ENCODE data around the gene CASK. TPM values are rescaled to one million over a fixed set of nuclear protein-coding genes. Genes with fewer than 3 reads are reported as not detected.

Gene CASK
- total and polyA plus RNA-seq, 4 donors: 3.6 to 14.8 (median 6.2) TPM

DNA sequence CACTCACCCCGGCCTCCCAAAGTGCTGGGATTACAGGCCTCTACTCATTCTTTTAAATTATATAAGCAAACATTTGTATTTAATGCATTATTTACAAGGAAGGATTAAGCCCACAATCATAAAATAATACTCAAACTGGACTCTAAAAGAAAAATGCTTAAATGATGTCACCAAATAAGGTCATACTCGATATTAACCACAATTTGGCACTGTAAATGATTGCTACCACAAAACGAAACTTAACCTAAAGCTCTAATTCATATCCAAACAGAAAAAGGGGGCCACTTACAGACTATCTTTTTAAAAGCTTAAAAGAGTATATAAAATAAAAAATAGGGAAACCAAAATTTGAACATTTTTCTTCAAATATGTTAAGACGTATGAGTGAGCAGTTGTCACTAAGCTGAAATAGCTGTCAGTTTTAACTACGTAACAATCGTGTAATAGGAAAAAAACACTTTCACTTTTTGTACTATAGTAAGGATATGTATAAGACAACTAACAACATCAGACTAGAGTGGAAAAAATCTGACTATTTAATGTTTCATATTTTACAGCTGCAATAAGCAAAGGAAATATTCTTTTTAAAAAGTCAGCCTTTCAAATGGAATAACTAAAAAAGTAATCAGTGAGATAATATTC lies 342.8 kb downstream of the CASK start:
- Histone ChIP-seq H3K27me3 (ENCODE audit: control insufficient read depth in 4 of 4, insufficient read depth in 4 of 4, low read length in 3 of 4) (peaks cover 0 to 2% (median 0%) of the 10 kb centered on the region in 4 donors), H3K27ac (ENCODE audit: low read depth in 1 of 2, low read length in 2 of 2) (no peak overlapping the region), H3K4me3 (ENCODE audit: low read depth in 1 of 3, low read length in 3 of 3) (no peak overlapping the region), H3K9me3 (ENCODE audit: control insufficient read depth in 4 of 4, low read length in 3 of 4) (no peaks in the 10 kb centered on the region), H3K9ac (ENCODE audit: low read depth in 1 of 2, low read length in 2 of 2) (no peak overlapping the region), H3K4me1 (ENCODE audit: control insufficient read depth in 4 of 4, insufficient read depth in 4 of 4, low read length in 3 of 4) (no peaks in the 10 kb centered on the region), H3K36me3 (ENCODE audit: control insufficient read depth in 4 of 4, insufficient read depth in 3 of 4, low read depth in 1 of 4, low read length in 3 of 4) (no peaks in the 10 kb centered on the region)
- DNase-seq (ENCODE audit: low spot score): no peak
- WGBS: 79% methylated on average over 6 of the region's 6 CpGs
- TF ChIP-seq EGR1 (IDR thresholded peaks at IDR 0.05; ENCODE audit: low read depth in 2 of 2) (no peak), FOXA1 (IDR thresholded peaks at IDR 0.05) (no peak), RXRA (IDR thresholded peaks at IDR 0.05) (no peak), FOXA2 (IDR thresholded peaks at IDR 0.05) (no peak), SP1 (IDR thresholded peaks at IDR 0.05) (no peak), GABPA (IDR thresholded peaks at IDR 0.05 in 1 of 2, conservative IDR thresholded peaks at IDR 0.05 in 1 of 2) (no peak), RAD21 (IDR thresholded peaks at IDR 0.05) (no peak), HNF4A (conservative IDR thresholded peaks at IDR 0.05) (no peak), NR2F2 (IDR thresholded peaks at IDR 0.05) (no peak), YY1 (IDR thresholded peaks at IDR 0.05) (no peak), TAF1 (conservative IDR thresholded peaks at IDR 0.05) (no peak)
- TF ChIP-seq, protein P1, sequence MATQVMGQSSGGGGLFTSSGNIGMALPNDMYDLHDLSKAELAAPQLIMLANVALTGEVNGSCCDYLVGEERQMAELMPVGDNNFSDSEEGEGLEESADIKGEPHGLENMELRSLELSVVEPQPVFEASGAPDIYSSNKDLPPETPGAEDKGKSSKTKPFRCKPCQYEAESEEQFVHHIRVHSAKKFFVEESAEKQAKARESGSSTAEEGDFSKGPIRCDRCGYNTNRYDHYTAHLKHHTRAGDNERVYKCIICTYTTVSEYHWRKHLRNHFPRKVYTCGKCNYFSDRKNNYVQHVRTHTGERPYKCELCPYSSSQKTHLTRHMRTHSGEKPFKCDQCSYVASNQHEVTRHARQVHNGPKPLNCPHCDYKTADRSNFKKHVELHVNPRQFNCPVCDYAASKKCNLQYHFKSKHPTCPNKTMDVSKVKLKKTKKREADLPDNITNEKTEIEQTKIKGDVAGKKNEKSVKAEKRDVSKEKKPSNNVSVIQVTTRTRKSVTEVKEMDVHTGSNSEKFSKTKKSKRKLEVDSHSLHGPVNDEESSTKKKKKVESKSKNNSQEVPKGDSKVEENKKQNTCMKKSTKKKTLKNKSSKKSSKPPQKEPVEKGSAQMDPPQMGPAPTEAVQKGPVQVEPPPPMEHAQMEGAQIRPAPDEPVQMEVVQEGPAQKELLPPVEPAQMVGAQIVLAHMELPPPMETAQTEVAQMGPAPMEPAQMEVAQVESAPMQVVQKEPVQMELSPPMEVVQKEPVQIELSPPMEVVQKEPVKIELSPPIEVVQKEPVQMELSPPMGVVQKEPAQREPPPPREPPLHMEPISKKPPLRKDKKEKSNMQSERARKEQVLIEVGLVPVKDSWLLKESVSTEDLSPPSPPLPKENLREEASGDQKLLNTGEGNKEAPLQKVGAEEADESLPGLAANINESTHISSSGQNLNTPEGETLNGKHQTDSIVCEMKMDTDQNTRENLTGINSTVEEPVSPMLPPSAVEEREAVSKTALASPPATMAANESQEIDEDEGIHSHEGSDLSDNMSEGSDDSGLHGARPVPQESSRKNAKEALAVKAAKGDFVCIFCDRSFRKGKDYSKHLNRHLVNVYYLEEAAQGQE (IDR thresholded peaks at IDR 0.05): no peak
- TF ChIP-seq, protein P2, sequence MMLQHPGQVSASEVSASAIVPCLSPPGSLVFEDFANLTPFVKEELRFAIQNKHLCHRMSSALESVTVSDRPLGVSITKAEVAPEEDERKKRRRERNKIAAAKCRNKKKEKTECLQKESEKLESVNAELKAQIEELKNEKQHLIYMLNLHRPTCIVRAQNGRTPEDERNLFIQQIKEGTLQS (IDR thresholded peaks at IDR 0.05): no peak
- TF ChIP-seq, protein P3, sequence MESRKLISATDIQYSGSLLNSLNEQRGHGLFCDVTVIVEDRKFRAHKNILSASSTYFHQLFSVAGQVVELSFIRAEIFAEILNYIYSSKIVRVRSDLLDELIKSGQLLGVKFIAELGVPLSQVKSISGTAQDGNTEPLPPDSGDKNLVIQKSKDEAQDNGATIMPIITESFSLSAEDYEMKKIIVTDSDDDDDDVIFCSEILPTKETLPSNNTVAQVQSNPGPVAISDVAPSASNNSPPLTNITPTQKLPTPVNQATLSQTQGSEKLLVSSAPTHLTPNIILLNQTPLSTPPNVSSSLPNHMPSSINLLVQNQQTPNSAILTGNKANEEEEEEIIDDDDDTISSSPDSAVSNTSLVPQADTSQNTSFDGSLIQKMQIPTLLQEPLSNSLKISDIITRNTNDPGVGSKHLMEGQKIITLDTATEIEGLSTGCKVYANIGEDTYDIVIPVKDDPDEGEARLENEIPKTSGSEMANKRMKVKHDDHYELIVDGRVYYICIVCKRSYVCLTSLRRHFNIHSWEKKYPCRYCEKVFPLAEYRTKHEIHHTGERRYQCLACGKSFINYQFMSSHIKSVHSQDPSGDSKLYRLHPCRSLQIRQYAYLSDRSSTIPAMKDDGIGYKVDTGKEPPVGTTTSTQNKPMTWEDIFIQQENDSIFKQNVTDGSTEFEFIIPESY (IDR thresholded peaks at IDR 0.05): no peak

DNA sequence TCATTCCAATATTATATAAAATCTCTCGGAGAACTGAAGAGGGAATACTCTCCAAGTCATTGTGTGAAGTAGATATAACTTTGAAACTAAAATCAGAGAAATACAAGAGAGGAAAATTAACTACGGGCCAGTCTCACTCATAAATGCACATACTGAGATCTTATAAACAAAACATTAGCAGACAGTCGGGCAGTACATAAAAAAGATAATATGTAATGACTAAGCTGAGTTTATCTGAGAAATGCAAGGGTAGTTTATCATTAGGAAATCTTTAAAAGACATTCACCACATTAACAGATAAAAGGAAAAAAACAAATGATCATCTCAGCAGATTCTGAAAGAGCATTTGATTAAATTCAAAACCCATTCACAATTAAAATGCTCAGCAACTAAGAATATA lies 359.5 kb downstream of the CASK start:
- Histone ChIP-seq H3K9ac (ENCODE audit: low read depth in 1 of 2, low read length in 2 of 2) (no peak overlapping the region), H3K36me3 (ENCODE audit: control insufficient read depth in 4 of 4, insufficient read depth in 3 of 4, low read depth in 1 of 4, low read length in 3 of 4) (no peaks in the 10 kb centered on the region), H3K27me3 (ENCODE audit: control insufficient read depth in 4 of 4, insufficient read depth in 4 of 4, low read length in 3 of 4) (no peaks in the 10 kb centered on the region), H3K4me3 (ENCODE audit: low read depth in 1 of 3, low read length in 3 of 3) (no peak overlapping the region), H3K27ac (ENCODE audit: low read depth in 1 of 2, low read length in 2 of 2) (no peak overlapping the region), H3K4me1 (ENCODE audit: control insufficient read depth in 4 of 4, insufficient read depth in 4 of 4, low read length in 3 of 4) (peaks cover 0 to 3% (median 0%) of the 10 kb centered on the region in 4 donors), H3K9me3 (ENCODE audit: control insufficient read depth in 4 of 4, low read length in 3 of 4) (no peaks in the 10 kb centered on the region)
- WGBS: 70% methylated on average over 3 of the region's 3 CpGs
- no peak for DNase-seq (ENCODE audit: low spot score)
- TF ChIP-seq HNF4A (conservative IDR thresholded peaks at IDR 0.05) (no peak), GABPA (IDR thresholded peaks at IDR 0.05 in 1 of 2, conservative IDR thresholded peaks at IDR 0.05 in 1 of 2) (no peak), FOXA2 (IDR thresholded peaks at IDR 0.05) (no peak), TAF1 (conservative IDR thresholded peaks at IDR 0.05) (no peak), NR2F2 (IDR thresholded peaks at IDR 0.05) (no peak), FOXA1 (IDR thresholded peaks at IDR 0.05) (no peak), SP1 (IDR thresholded peaks at IDR 0.05) (no peak)
- TF ChIP-seq, protein P2 (IDR thresholded peaks at IDR 0.05): no peak
- TF ChIP-seq, protein P4, sequence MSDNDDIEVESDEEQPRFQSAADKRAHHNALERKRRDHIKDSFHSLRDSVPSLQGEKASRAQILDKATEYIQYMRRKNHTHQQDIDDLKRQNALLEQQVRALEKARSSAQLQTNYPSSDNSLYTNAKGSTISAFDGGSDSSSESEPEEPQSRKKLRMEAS (IDR thresholded peaks at IDR 0.05): no peak
